Lower leg skin (tissue), 3 donors: ENCODE measurements around the gene IL22.

Source experiments
- POLR2A ChIP-seq, 2 donors: fragments of 450-650 bp; IDR thresholded peaks; one replicate each; pipeline ENCODE4 v1.6.1; 2016 to 2017; ENCODE audit warnings: antibody characterized with exemption in 2 of 2, mild to moderate bottlenecking in 1 of 2, moderate library complexity in 1 of 2
- TF ChIP-seq, protein P1 (sequence below), 3 donors: fragments of 450-650 bp; IDR thresholded peaks; one replicate each; pipeline ENCODE4 v1.5.1; 2016; ENCODE audit warnings: antibody characterized with exemption in 3 of 3, mild to moderate bottlenecking in 3 of 3, moderate library complexity in 2 of 3

DNA sequence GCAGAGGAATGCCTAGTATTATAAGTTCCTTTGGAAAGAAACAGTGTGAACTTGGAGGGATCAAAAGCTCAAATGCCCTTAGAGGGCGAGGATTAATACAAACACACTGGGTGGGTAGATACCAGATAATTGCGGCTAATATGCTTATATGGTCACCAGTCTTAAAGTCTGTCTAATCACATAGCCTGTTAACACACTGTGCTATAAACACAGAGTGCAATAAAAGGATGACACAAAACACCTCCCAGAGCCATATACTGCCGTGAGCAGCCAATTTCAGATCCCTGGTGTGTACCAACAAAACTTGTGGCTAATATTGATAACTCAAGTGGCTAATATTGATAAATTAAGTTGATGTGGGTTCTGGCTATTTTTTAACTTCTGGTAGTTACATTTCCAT lies 26.0 kb downstream of the IL22 start:
- no peak for TF ChIP-seq POLR2A (IDR thresholded peaks at IDR 0.05)
- TF ChIP-seq, protein P1, sequence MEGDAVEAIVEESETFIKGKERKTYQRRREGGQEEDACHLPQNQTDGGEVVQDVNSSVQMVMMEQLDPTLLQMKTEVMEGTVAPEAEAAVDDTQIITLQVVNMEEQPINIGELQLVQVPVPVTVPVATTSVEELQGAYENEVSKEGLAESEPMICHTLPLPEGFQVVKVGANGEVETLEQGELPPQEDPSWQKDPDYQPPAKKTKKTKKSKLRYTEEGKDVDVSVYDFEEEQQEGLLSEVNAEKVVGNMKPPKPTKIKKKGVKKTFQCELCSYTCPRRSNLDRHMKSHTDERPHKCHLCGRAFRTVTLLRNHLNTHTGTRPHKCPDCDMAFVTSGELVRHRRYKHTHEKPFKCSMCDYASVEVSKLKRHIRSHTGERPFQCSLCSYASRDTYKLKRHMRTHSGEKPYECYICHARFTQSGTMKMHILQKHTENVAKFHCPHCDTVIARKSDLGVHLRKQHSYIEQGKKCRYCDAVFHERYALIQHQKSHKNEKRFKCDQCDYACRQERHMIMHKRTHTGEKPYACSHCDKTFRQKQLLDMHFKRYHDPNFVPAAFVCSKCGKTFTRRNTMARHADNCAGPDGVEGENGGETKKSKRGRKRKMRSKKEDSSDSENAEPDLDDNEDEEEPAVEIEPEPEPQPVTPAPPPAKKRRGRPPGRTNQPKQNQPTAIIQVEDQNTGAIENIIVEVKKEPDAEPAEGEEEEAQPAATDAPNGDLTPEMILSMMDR (IDR thresholded peaks at IDR 0.05): no peak
